Measurements from ENCODE around the gene DNAJC3.

The DNAJC3 gene

GRCh38 chr13:95714142-95714832, 37.3 kb downstream of the DNAJC3 start:
- no peak for DNase-seq
- Mint-ChIP-seq H3K36me3 (ENCODE audit: low read depth) (peaks cover 72% of the 10 kb centered on the region), H3K27me3 (ENCODE audit: low read depth, poor library complexity) (no peaks in the 10 kb centered on the region), H3K9me3 (peaks cover 20% of the 10 kb centered on the region), H3K4me3 (no peak overlapping the region), H3K4me1 (no peaks in the 10 kb centered on the region), H3K27ac (no peak overlapping the region)
- TF ChIP-seq CTCF (IDR thresholded peaks at IDR 0.05), result no peak

GRCh38 chr13:95716231-95716630, 39.3 kb downstream of the DNAJC3 start:
- H3K9me3 Mint-ChIP-seq, result peaks cover 19% of the 10 kb centered on the region
- no peak for DNase-seq
- no peaks in the 10 kb centered on the region for H3K27me3 Mint-ChIP-seq (ENCODE audit: low read depth, poor library complexity)
- H3K27ac Mint-ChIP-seq, result no peak overlapping the region
- H3K4me1 Mint-ChIP-seq, result no peaks in the 10 kb centered on the region
- TF ChIP-seq CTCF (IDR thresholded peaks at IDR 0.05), result no peak
- peaks cover 57% of the 10 kb centered on the region for H3K36me3 Mint-ChIP-seq (ENCODE audit: low read depth)
- H3K4me3 Mint-ChIP-seq, result no peak overlapping the region

- no peak for DNase-seq
- no peak for TF ChIP-seq CTCF (IDR thresholded peaks at IDR 0.05)
- Mint-ChIP-seq H3K4me3 (no peak overlapping the region), H3K36me3 (ENCODE audit: low read depth) (peaks cover 46% of the 10 kb centered on the region), H3K27me3 (ENCODE audit: low read depth, poor library complexity) (no peaks in the 10 kb centered on the region), H3K9me3 (peaks cover 10% of the 10 kb centered on the region), H3K4me1 (no peaks in the 10 kb centered on the region), H3K27ac (no peak overlapping the region)
These were observed 45.3 kb downstream of the DNAJC3 start for GRCh38 chr13:95722241-95722640.

GRCh38 chr13:95723438-95723837, 46.5 kb downstream of the DNAJC3 start:
- peaks cover 50% of the 10 kb centered on the region for H3K36me3 Mint-ChIP-seq (ENCODE audit: low read depth)
- no peak for DNase-seq
- no peaks in the 10 kb centered on the region for H3K4me1 Mint-ChIP-seq
- no peak for TF ChIP-seq CTCF (IDR thresholded peaks at IDR 0.05)
- no peaks in the 10 kb centered on the region for H3K27me3 Mint-ChIP-seq (ENCODE audit: low read depth, poor library complexity)
- no peak overlapping the region for H3K4me3 Mint-ChIP-seq
- no peak overlapping the region for H3K27ac Mint-ChIP-seq
- peaks cover 5% of the 10 kb centered on the region for H3K9me3 Mint-ChIP-seq

GRCh38 chr13:95724252-95724651, 47.3 kb downstream of the DNAJC3 start:
- no peak for DNase-seq
- peaks cover 9% of the 10 kb centered on the region for H3K9me3 Mint-ChIP-seq
- no peak overlapping the region for H3K27ac Mint-ChIP-seq
- no peak for TF ChIP-seq CTCF (IDR thresholded peaks at IDR 0.05)
- H3K36me3 Mint-ChIP-seq (ENCODE audit: low read depth), result peaks cover 49% of the 10 kb centered on the region
- no peaks in the 10 kb centered on the region for H3K27me3 Mint-ChIP-seq (ENCODE audit: low read depth, poor library complexity)
- no peaks in the 10 kb centered on the region for H3K4me1 Mint-ChIP-seq
- H3K4me3 Mint-ChIP-seq, result no peak overlapping the region

GRCh38 chr13:95726876-95727275, 49.9 kb downstream of the DNAJC3 start:
- peaks cover 75% of the 10 kb centered on the region for H3K36me3 Mint-ChIP-seq (ENCODE audit: low read depth)
- DNase-seq, result no peak
- H3K4me1 Mint-ChIP-seq, result no peaks in the 10 kb centered on the region
- H3K27me3 Mint-ChIP-seq (ENCODE audit: low read depth, poor library complexity), result no peaks in the 10 kb centered on the region
- TF ChIP-seq CTCF (IDR thresholded peaks at IDR 0.05), result no peak
- no peak overlapping the region for H3K4me3 Mint-ChIP-seq
- H3K27ac Mint-ChIP-seq, result no peak overlapping the region
- peaks cover 35% of the 10 kb centered on the region for H3K9me3 Mint-ChIP-seq

Data from nephron progenitor cell (in vitro differentiated cells).